ENCODE data around the gene BNIP2.
"Not testable (repeated sequence)": the region's sequence is repeated elsewhere in the genome, so short reads cannot be mapped to it uniquely, and the experiment has no call there.

The BNIP2 gene

DNA sequence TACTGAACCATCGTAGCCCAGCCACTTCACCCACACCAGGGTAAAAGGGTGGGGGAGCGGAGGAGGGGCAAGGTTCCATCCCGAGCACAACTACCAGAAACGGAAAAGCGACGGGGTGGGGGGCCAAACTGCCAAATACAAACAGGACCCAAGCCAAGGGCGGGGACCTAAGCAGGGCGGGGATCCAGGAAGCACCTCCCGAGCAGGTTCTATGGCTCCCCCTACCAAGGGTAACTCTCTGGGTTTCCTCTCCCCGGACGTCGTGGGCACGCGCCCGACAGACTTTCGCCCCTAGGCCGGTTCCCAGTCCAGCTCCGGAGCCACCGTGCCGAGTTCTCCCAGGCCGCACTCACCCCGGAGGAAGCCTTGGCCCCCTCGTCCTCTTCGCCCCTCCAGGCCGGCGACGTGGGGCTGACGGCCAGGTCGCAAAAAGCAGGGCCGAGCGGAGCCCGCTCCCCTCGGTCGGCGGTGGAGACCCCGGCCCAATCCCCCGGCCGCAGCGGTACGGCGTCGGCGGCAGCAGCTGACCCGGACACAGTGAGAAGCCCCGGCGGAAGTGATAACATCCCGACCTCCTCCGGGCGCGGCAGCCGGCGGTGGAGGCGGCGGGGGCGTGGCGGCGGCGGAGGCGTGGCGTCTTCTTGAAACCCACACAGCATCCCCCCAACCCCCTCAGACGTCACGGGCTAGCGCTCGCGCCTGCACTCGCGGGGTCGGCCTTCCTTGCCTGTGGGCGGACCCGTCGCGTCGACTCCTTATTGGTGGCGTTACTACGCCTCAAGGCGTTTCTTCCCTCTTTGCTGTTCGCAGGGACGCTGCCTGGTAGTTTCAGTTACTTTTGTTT is at the start of gene BNIP2:
BNIP2 (minus strand) TSS at position 539 of the 844 bp plus-strand sequence. CDS start 6,863 bp downstream, outside the sequence.
- DNase-seq: peak; percentile 70 to 84

GRCh38 chr15:59738676-59739075 is 49.6 kb upstream of the BNIP2 start:
- no peak for DNase-seq

GRCh38 chr15:59736181-59736580 is 47.1 kb upstream of the BNIP2 start:
- DNase-seq: no peak

- no peak for DNase-seq
Observed at GRCh38 chr15:59725151-59725486, 36.0 kb upstream of the BNIP2 start.

DNA sequence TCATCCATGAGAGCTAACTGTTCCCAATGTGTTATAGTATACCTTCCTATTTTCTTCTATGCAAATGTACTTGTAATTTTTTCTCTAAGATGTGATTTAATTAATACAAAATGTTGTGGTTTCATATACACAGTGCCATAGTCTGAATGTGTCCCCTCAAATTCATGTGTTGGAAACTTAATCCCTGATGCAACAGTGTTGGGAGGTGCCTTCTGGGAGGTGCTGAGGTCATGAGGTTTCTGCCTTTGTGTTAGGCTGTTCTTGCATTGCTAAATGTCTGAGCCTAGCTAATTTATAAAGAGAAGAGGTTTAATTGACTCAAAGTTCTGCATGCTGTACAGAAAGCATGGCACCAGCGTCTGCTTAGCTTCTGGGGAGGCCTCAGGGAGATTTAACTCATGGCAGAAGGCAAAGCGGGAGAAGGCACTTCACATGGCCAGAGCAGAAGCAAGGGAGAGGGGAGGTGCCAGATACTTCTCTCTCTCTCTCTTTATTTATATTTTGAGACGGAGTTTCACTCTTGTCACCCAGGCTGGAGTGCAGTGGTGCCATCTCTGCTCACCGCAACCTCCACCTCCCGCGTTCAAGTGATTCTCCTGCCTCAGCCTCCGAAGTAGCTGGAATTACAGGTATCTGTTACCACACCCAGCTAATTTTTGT is 34.7 kb upstream of the BNIP2 start:
- DNase-seq: no peak

DNA sequence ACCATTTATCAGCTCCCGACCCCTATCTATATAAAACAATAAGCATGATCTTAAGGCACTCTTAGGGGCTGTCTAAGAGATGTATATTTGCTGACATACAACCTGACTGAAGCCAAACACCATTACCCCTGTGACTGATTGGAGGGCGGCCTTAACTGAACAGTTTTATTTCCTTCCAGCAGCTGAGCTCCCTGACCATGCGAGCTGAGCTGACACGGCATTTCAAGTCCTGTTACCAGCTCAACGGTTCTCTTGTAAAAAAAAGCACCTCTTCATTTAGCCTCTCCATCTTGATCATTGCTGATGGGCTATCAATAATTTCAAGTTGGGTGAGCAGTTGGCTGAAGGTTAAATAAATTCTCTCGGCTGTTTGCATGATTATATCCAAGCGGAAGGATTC is 33.4 kb upstream of the BNIP2 start:
- DNase-seq: no peak

DNA sequence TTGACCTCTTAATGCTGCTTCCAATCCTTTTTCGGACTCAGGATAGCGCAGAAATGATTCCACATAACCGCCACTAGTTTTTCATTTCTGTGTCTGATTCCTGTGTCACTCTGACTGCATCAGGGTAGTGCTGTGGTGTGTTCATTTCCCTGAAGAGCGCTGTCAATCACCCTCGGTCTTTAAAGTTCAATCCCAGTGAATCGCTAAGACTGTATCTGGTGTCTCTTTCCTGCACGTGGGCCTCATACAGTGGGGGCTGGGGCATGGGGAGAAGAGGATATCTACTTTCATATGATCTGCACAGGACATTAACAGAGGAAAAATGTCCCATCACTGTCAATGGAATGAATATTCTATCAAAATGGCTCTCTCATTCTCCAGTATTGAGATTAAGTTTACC is 32.9 kb upstream of the BNIP2 start:
- no peak for DNase-seq

- no peak for DNase-seq
Observed at GRCh38 chr15:59721411-59721810, 32.3 kb upstream of the BNIP2 start.

DNA sequence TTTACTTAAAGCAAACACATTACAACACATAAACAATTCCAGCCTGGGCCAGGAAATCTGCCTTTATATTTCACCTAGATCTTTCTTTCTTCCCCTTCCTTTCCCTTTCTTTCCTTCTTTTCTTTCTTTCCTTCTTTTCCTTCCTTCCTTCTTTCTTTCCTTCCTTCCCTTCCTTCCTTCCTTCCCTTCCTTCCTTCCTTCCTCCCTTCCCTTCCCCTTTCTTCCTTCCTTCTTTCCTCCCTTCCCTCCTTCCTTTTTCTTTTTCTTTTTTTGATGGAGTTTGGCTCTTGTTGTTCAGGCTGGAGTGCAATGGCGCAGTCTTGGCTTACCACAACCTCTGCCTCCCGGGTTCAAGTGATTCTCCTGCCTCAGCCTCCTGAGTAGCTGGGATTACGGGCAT is 24.1 kb upstream of the BNIP2 start:
- no peak for DNase-seq

DNA sequence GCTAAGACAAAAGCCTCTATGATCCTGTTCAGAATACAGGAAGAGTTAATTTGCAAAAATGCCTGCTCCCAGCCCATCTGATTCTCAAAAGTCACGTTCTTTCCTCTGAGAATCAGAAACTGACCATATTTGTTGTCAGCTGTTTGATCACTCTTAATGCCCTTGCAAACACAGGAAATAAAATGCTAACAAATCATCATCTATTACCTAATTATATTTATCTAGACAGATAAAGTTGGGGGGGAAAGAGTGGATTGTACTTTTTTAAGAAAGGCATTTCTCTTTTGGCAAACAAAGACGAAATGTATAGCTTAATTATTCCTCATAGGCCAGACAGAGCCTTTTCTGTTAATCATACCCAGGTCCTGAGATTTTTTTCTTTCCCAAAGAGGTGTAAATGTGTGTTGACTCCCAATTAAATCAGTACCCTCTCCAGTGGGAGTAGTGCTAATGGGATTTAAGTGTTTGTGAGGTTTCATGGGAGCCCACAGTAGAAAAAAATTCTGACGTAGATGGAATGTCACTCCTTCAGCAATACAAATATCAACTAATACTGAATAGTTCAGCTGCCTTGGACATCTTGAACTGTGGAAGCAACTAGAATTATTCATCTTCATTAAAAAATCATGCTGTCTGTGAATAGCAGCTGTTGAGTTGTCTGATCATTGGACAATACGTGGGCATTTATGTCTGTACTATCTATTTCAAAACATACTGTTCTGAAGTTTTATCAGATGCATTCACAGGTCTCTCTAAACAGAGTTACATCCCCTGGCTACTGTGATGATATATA is 22.5 kb upstream of the BNIP2 start:
- no peak for DNase-seq

DNA sequence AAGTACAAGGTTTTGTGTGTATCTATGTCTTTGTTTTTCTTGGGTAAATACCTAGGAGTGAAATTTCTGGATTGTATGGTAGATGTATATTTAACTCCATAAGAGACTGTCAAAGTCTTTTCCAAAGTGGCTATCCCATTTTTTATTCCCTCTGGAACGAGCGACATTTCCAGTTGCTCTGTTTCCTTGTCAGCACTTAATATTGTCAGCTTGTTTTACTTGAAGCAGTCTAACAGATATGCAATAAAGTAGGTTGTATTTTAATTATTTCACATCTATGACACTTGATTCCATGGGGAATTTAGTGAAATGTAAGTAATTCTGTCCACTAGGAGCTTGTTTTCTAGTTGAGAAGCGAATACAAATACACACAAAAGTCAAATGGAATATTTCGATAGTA is 18.5 kb upstream of the BNIP2 start:
- DNase-seq: no peak

- DNase-seq: no peak
Observed at GRCh38 chr15:59703979-59704796, 15.1 kb upstream of the BNIP2 start.

- DNase-seq: no peak
Observed at GRCh38 chr15:59702351-59702750, 13.2 kb upstream of the BNIP2 start.

DNA sequence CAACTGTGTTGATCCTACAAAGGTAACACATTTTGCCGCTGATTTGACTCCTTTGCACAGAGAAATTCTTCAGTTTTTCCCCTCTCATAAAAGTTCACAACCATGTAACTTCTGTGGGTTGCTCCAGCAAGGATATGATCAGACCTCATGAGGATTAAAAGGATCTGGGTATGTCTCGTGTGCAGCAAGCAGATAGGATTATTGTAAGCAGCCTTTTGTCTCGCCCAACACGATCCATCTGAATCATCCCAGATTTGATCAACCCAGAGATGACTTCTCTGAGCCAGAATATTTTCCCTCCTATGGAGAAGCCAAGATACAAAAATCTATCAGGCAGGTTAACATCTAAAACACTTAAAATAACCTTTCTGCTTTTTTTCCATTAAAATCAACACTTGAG is 12.8 kb upstream of the BNIP2 start:
- DNase-seq: no peak

DNA sequence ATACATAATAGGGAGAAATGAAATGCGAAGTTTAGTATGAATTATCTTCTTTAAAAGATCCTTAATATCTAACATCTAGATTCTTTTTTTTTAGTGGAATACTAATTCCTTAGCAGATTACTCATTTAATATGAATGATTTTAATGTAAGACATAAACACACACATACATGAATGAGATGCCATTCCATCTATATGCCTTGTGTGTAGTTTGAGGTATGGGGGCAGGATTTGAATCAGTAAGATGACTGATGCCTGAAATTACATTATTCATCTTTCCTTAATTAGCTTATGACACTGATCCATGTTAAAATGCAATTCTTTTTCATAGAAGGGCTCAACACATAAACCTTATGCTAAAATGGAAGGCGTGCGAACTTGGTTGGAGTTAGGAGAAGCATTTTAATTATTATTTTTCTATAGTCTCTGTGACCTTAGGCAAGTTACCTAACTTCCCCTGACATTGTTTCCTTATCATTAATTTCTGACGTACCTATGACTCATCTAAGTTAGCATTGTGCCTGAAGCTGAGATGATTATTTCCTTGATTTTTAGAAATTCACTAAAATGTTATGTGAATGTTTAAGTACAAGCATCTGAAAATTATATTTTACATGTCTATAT is 10.8 kb upstream of the BNIP2 start:
- no peak for DNase-seq

DNA sequence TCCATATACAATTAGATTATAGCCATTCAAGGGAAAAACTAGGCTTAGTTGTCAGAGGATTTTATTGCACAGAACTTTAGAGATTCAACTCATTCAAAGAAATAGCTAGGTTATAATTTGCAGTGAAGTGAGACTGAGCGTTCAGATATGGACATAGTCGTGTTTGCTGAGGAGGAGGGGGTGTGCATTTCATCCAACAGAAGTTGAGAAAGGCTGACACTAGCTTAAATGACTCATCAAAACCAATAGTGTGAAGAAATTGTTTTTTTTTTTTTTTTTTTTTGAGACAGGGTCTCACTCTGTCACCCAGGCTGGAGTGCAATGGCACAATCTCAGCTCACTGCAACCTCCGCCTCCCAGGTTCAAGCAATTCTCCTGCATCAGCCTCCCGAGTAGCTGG is 8.9 kb upstream of the BNIP2 start:
- not testable (repeated sequence) for DNase-seq

DNA sequence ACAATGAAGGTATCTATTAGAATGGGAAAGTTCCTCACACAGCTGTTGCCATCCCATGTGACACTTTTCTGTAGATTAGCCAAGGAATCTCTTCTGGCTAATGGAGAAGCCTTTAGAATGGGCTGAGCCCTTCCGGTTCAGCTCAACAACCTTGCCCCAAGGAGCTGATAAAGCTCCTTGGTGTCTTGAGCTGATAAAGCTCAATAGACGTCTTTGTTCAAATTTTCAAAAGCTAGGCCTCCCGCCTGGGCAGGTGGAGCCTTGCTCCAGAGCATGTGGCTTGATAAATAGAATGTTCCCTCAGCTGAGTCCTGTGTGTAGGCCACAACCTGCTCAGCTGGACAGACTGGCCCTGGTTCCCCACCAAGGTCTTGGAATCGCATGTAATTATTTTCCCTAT is 7.2 kb upstream of the BNIP2 start:
- no peak for DNase-seq

DNA sequence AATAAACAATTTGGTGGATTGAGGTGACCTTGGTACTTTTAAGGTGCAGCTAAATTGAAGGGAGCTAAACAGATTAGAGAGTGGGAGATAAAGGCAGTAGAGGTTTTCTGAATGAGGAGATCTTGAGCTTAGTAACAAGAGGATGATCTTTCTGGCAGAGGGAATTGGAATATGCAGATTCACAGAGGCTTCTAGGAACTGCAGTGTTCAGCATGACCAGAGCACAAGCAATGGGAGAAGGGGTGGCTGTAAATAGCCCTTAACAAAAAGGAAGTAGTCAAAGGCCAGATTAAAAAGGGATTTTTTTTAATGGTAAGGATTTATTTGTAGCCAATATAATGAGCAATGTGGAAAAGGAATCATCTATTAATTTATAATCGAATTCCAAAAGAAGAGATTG is 5.7 kb upstream of the BNIP2 start:
- DNase-seq: no peak

DNA sequence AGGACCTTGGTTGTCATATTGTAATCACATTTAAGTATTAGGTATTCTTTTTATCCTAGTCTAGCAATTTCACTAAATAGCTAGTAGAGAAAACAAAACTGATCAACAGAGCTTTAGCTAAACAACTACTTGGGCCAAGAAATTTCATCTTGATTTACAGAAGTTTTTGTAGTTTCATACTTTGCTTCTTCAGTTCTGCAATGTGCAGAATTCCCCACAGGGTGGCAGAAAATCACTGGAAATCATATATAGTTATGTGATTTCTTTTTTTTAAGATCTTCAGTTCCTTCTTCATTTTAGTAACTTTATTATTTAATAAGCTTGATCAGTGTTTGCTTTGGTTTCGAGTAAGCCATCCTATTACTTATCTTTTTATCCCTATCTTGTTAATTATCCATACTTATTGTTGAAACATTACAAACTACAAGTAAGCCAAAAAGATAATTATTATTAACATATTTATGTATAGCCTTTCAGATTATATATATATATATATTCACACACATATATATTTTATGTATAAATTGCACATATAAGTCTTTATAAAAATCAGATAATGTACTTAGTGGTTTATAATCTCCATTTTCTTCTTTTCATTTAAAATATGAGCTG is 2.2 kb upstream of the BNIP2 start:
- no peak for DNase-seq

DNA sequence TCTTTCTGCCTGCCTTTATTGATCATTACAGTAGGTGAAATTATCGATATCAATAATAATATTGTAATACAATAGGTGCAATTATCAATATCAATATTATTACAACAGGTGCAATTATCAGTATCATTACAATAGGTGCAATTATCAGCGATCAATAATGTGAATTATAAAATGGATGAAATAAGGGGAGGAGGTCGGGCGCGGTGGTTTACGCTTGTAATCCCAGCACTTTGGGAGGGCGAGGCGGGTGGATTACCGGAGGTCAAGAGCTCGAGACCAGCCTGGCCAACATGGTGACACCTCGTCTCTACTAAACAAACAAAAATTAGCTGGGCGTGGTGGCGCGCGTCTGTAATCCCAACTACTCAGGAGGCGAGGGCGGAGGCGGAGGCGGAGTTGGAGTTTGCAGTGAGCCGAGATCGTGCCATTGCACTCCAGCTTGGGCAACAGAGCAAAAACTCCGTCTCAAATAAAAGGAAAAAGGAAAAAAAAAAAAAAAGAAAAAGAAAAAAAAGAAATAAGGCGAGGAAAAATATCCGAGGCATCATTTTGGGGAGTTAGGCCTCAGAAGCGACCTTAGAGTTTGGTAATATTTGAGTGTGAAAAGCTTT is 611 bp upstream of the BNIP2 start:
- peak in 1 of 2 experiments; percentile 1 for DNase-seq

GRCh38 chr15:59688423-59688781 is 718 bp downstream of the BNIP2 start:
- no peak for DNase-seq

DNA sequence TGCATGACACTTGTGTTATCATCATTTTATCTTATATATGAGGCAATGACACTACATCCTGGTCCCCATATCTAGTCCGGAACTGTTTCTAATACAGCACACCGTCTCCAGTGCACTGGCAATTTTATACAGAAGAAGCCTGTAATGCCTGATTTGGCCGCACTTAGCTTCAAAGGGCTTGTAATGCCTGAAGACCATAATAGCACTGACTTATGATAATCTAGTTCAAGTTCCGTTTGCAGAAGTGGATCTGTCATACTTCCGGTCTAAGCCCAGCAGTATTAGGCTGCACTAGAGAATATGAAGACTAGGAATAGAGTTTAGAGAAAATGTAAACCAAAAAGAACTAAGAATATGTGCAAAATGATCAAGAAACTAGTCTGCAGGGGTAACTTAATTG is 1.3 kb downstream of the BNIP2 start:
- no peak for DNase-seq

Data from NCI-H187 (cell line).